ENCODE data around the gene MACROH2A2. TPM values are rescaled to one million over a fixed set of nuclear protein-coding genes. Genes with fewer than 3 reads are reported as not detected.

Gene MACROH2A2
- total and polyA plus RNA-seq, 2 of the 8 experiments (the other 6 are each of a cell fraction or from before 2014, with no cell fraction given), result 7.9 to 9.3 TPM

- POLR2A ChIA-PET (ENCODE audit: partially characterized antibody), result interaction anchor here (0.6 kb wide), 1 partner anchor 234 kb away, joined by 3 read pairs; no protein-coding TSS in a partner anchor
- WGBS, 2 experiments (ENCODE audit: extremely low coverage in 1 of 2, insufficient coverage in 1 of 2, insufficient read length in 1 of 2, insufficient replicate concordance in 2 of 2, low coverage in 1 of 2, low lambda C conversion rate in 2 of 2, missing lambda C conversion rate in 1 of 2), result 91% methylated on average over 11 of the region's 11 CpGs; no CpG with 5 or more reads in 1 of the 2 experiments
Measured at GRCh38 chr10:70139151-70139996, 86.7 kb downstream of the MACROH2A2 start.

More at GRCh38 chr10:70139151-70139996, 86.7 kb downstream of the MACROH2A2 start:
- no peak overlapping the region for H3K4me2 ChIP-seq (ENCODE audit: insufficient read depth in 1 of 2, low read depth in 2 of 2, low read length in 2 of 2)
- no peak overlapping the region for H2BK20ac ChIP-seq (ENCODE audit: low read length)
- TF ChIP-seq CTCF (IDR thresholded peaks at IDR 0.05; ENCODE audit: control extremely low read depth in 1 of 3, insufficient read depth in 1 of 3, low read depth in 1 of 3, low read length in 3 of 3), result peak; percentile 27 to 38 (median 29)
- no peak for TF ChIP-seq SP2 (IDR thresholded peaks at IDR 0.05; ENCODE audit: low read length)
- TF ChIP-seq MAFK (IDR thresholded peaks at IDR 0.05; ENCODE audit: low read depth, low read length), result no peak
- H3K23me2 ChIP-seq (ENCODE audit: low read depth, low read length), result no peaks in the 10 kb centered on the region
- no peaks in the 10 kb centered on the region for H3K36me3 ChIP-seq (ENCODE audit: control insufficient read depth in 2 of 4, insufficient read depth in 4 of 4, low read length in 3 of 4)
- FAIRE-seq (no peak), DNase-seq (ENCODE audit: low read depth in 1 of 2, low spot score in 2 of 2) (peak in 1 of 2 experiments; percentile 47)
- H3K79me2 ChIP-seq (ENCODE audit: control insufficient read depth in 1 of 2, insufficient read depth in 2 of 2, low read length in 2 of 2), result no peaks in the 10 kb centered on the region; a peak in 1 of 4 replicates
- no peak overlapping the region for H4K5ac ChIP-seq (ENCODE audit: insufficient read length, low read depth, low read length)
- H4K91ac ChIP-seq (replicated peaks; ENCODE audit: insufficient read length, low read length), result no peak overlapping the region
- 0 out of 7 replicates have a peak, but pooled peaks cover 0 to under 1% (median 0%) of the 10 kb centered on the region in 4 experiments for H3K4me1 ChIP-seq (replicated peaks in 1 of 4; ENCODE audit: control insufficient read depth in 3 of 4, insufficient read depth in 4 of 4, low read length in 3 of 4)
- no peak overlapping the region; a peak in 2 of 7 replicates for H3K9ac ChIP-seq (replicated peaks in 1 of 4; ENCODE audit: extremely low read depth in 1 of 4, low read depth in 3 of 4, low read length in 3 of 4)
- no peak overlapping the region for H3K4me3 ChIP-seq (ENCODE audit: extremely low read depth in 1 of 4, insufficient read depth in 2 of 4, low read depth in 3 of 4, low read length in 4 of 4)
- CTCF ChIA-PET (ENCODE audit: partially characterized antibody), result interaction anchor here (1.4 to 10.4 kb wide), 4 partner anchors 7 to 171 kb away, joined by 3 to 123 read pairs (median 6); partner anchors contain the start of gene TYSND1
- H3K27me3 ChIP-seq (replicated peaks in 1 of 4; ENCODE audit: control insufficient read depth in 3 of 4, extremely low read depth in 1 of 4, insufficient read depth in 3 of 4, low read length in 3 of 4), result no peaks in the 10 kb centered on the region
- H2BK120ac ChIP-seq (replicated peaks; ENCODE audit: low read depth, low read length), result no peak overlapping the region
- no peaks in the 10 kb centered on the region for H3K9me3 ChIP-seq (ENCODE audit: insufficient read depth in 2 of 2, low read depth in 1 of 2, low read length in 1 of 2)
- H3K4ac ChIP-seq (replicated peaks; ENCODE audit: insufficient read length, low read depth, low read length), result no peak overlapping the region
- no peak overlapping the region for H2BK5ac ChIP-seq (ENCODE audit: low read depth, low read length)
- no peak overlapping the region for H2BK12ac ChIP-seq (ENCODE audit: low read depth, low read length)
- H3K27ac ChIP-seq (ENCODE audit: low read depth, low read length), result no peak overlapping the region
- no peak overlapping the region for H3K18ac ChIP-seq (ENCODE audit: extremely low read depth, low read length)
- no peak overlapping the region for H2AFZ ChIP-seq (ENCODE audit: low read length)
- no peak overlapping the region for H2AK5ac ChIP-seq (ENCODE audit: low read depth, low read length)
- H4K20me1 ChIP-seq (replicated peaks in 1 of 2; ENCODE audit: control insufficient read depth in 1 of 2, insufficient read depth in 2 of 2, low read length in 2 of 2), result peaks cover 3% of the 10 kb centered on the region in 2 experiments
- H4K8ac ChIP-seq (ENCODE audit: extremely low read depth, insufficient read depth, low read length), result peak overlapping the region; percentile 75; the same call in 1 of the 2 replicates
- peaks cover 2% of the 10 kb centered on the region; the same call in 1 of the 2 replicates for H3K79me1 ChIP-seq (ENCODE audit: low read depth, low read length)
- H2BK15ac ChIP-seq (ENCODE audit: low read length), result no peak overlapping the region
- no peak overlapping the region for H3K14ac ChIP-seq (ENCODE audit: insufficient read length)
- H3K23ac ChIP-seq (ENCODE audit: insufficient read length), result no peak overlapping the region
- H3K56ac ChIP-seq (replicated peaks; ENCODE audit: insufficient read length, low read depth, low read length), result no peak overlapping the region
